B cell (primary cell): ENCODE data around the gene CNTNAP4. TPM values are rescaled to one million over a fixed set of nuclear protein-coding genes. Genes with fewer than 3 reads are reported as not detected.

Source experiments
- ATAC-seq: fragments of 200-7000 bp; cut with Tn5 transposase; one replicate; pipeline ENCODE4 v1.10.0; 2021; ENCODE audit warnings: low read depth, mild to moderate bottlenecking, moderate number of reproducible peaks, moderate library complexity
- CTCF ChIA-PET: fragments of 350-600 bp; sonication (Branson Sonifier 250); formaldehyde crosslinking; loops from one replicate; lab custom pipeline; 2021; ENCODE audit warnings: antibody characterized with exemption, inconsistent platforms; lab: Charles Lee
- POLR2A ChIA-PET: fragments of 350-600 bp; sonication (Branson Sonifier 250); formaldehyde crosslinking; loops from one replicate; lab custom pipeline; 2021; ENCODE audit warnings: antibody characterized with exemption; lab: Charles Lee
- DNase-seq: peaks from one replicate; pipeline ENCODE4 v3.0.0; 2013
- H2AFZ ChIP-seq: 2 replicates; pipeline ENCODE4 v1.6.1; 2012; ENCODE audit warnings: mild to moderate bottlenecking, low read depth, low read length; ENCODE audit not compliant: insufficient read depth, poor library complexity, severe bottlenecking
- H3K27ac ChIP-seq, 2 donors: 1 replicate in 1 of 2; 2 replicates in 1 of 2; pipeline ENCODE4 v1.5.1; 2012 to 2013; ENCODE audit warnings: low read length in 2 of 2, mild to moderate bottlenecking in 2 of 2, moderate library complexity in 1 of 2
- H3K27me3 ChIP-seq, 4 experiments: fragments of 200-600 bp in 1 of 4; sonication (generic) in 1 of 4; replicated peaks in 1 of 4; 1 replicate in 2 of 4; 2 replicates in 2 of 4; pipeline versions ENCODE4 v1.6.1 to v1.7.0; 2013 to 2016; ENCODE audit warnings: low read length in 3 of 4, mild to moderate bottlenecking in 2 of 4, mixed read lengths in 1 of 4, moderate library complexity in 1 of 4; ENCODE audit not compliant: insufficient read depth in 4 of 4, control insufficient read depth in 3 of 4; ENCODE audit errors: control extremely low read depth in 1 of 4
- H3K36me3 ChIP-seq, 2 experiments: replicated peaks in 1 of 2; 1 replicate in 1 of 2; 2 replicates in 1 of 2; pipeline versions ENCODE4 v1.6.1 to v1.7.1; 2013; ENCODE audit warnings: low read length in 1 of 2; ENCODE audit not compliant: insufficient read depth in 2 of 2, control insufficient read depth in 1 of 2; ENCODE audit errors: control extremely low read depth in 1 of 2, extremely low read depth in 1 of 2
- H3K4me1 ChIP-seq, 2 donors: fragments of 200-600 bp in 1 of 2; sonication (generic) in 1 of 2; 1 replicate in 1 of 2; 2 replicates in 1 of 2; pipeline versions ENCODE4 v1.5.1 to v1.6.1; 2013 to 2017; ENCODE audit warnings: low read length in 2 of 2; ENCODE audit not compliant: control insufficient read depth in 2 of 2, insufficient read depth in 2 of 2
- H3K4me2 ChIP-seq: replicated peaks from 2 replicates; pipeline ENCODE3; 2012; ENCODE audit warnings: mild to moderate bottlenecking, low read depth, low read length; ENCODE audit not compliant: poor library complexity, severe bottlenecking
- H3K4me3 ChIP-seq, 5 experiments: fragments of 200-600 bp in 1 of 5; sonication (generic) in 1 of 5; 1 replicate in 3 of 5; 2 replicates in 2 of 5; pipeline versions ENCODE4 v1.5.1 to v1.7.0; 2011 to 2016; ENCODE audit warnings: low read length in 4 of 5, mild to moderate bottlenecking in 4 of 5, low read depth in 2 of 5, control low read depth in 1 of 5, moderate library complexity in 1 of 5; ENCODE audit not compliant: insufficient read depth in 1 of 5; ENCODE audit errors: control extremely low read depth in 1 of 5, extremely low read depth in 1 of 5
- H3K79me2 ChIP-seq: fragments of 200-600 bp; sonication (generic); one replicate; pipeline ENCODE4 v1.6.0; 2016; ENCODE audit warnings: low read length; ENCODE audit not compliant: control insufficient read depth, insufficient read depth
- H3K9ac ChIP-seq: fragments of 200-600 bp; sonication (generic); 2 replicates; pipeline ENCODE4 v1.6.1; 2017; ENCODE audit warnings: mild to moderate bottlenecking, low read length, moderate library complexity
- H3K9me3 ChIP-seq, 3 donors: one replicate each; pipeline versions ENCODE4 v1.6.1 to v1.7.1; 2013; ENCODE audit warnings: low read length in 2 of 3; ENCODE audit not compliant: control insufficient read depth in 2 of 3, insufficient read depth in 1 of 3; ENCODE audit errors: control extremely low read depth in 1 of 3
- H4K20me1 ChIP-seq: 2 replicates; pipeline ENCODE4 v1.6.0; 2012; ENCODE audit warnings: mild to moderate bottlenecking, low read length; ENCODE audit not compliant: insufficient read depth, control insufficient read depth, poor library complexity, severe bottlenecking
- H3K27ac Mint-ChIP-seq: one replicate; pipeline ENCODE4 v1.8.0; 2021; ENCODE audit warnings: mixed read lengths
- H3K27me3 Mint-ChIP-seq: one replicate; pipeline ENCODE4 v1.8.0; 2021; ENCODE audit warnings: mixed read lengths
- H3K4me1 Mint-ChIP-seq: one replicate; pipeline ENCODE4 v1.8.0; 2021; ENCODE audit warnings: mixed read lengths
- H3K4me3 Mint-ChIP-seq: one replicate; pipeline ENCODE4 v1.8.0; 2021; ENCODE audit warnings: mixed read lengths
- H3K9me3 Mint-ChIP-seq: one replicate; pipeline ENCODE4 v1.8.0; 2022; ENCODE audit warnings: mixed read lengths; ENCODE audit not compliant: insufficient read depth
- EZH2 ChIP-seq: IDR thresholded peaks from 2 replicates; pipeline ENCODE4 v1.6.1; 2012; ENCODE audit warnings: borderline replicate concordance, low read depth, mild to moderate bottlenecking, moderate library complexity, low read length; ENCODE audit not compliant: insufficient read depth, poor library complexity, severe bottlenecking
- WGBS: methylation state at CpG from one replicate; pipeline ENCODE4 v1.1.5; 2013; ENCODE audit warnings: missing lambda C conversion rate; ENCODE audit not compliant: insufficient coverage; 5-methylcytosine and 5-hydroxymethylcytosine counted together
- intact Hi-C: fragments of 100-400 bp; cut with micrococcal nuclease; formaldehyde crosslinking; loops from one replicate; pipeline ENCODE4 v1.10.0; 2022
- polyA plus RNA-seq: library from polyadenylated mRNA; depleted of rRNA; stranded (reverse); fragments of >200 nt; gene quantifications from 2 replicates; pipeline ENCODE4 v1.2.3, GENCODE V29; 2012
- total RNA-seq, 2 donors: library from RNA; stranded (reverse); fragments of 120-200 nt in 1 of 2; gene quantifications; 1 replicate in 1 of 2; 2 replicates in 1 of 2; pipeline versions ENCODE4 v1.2.3 to v1.2.4, GENCODE V29; 2013 to 2022
- TF ChIP-seq, protein P1 (sequence below): fragments of 200-600 bp; IDR thresholded peaks from one replicate; pipeline ENCODE4 v1.8.0; 2022; ENCODE audit warnings: antibody characterized with exemption, mild to moderate bottlenecking

The CNTNAP4 gene
- total and polyA plus RNA-seq, 2 donors (not counting 1 experiment from before 2014, with no cell fraction given), result 0.06 TPM; not detected in 1

DNA sequence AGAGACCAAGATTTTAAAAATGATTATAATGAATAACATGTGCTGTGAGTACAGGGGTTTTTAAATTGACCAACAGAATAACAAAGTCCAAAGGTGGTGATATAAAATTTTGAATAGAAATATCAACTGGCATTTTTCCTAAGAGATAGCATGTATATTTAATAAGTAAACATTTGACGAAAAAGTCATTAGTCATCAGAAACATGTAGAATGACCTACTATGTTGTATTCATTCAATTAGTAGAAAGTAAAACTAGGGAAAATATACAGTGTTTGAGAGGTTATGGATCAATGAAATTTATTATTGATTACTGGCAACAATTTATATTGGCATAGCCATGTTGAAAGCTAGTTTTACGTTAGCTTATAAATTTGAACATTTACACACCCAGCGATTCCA is 30.6 kb upstream of the CNTNAP4 start:
- TF ChIP-seq EZH2, result no peak
- TF ChIP-seq, protein P1, sequence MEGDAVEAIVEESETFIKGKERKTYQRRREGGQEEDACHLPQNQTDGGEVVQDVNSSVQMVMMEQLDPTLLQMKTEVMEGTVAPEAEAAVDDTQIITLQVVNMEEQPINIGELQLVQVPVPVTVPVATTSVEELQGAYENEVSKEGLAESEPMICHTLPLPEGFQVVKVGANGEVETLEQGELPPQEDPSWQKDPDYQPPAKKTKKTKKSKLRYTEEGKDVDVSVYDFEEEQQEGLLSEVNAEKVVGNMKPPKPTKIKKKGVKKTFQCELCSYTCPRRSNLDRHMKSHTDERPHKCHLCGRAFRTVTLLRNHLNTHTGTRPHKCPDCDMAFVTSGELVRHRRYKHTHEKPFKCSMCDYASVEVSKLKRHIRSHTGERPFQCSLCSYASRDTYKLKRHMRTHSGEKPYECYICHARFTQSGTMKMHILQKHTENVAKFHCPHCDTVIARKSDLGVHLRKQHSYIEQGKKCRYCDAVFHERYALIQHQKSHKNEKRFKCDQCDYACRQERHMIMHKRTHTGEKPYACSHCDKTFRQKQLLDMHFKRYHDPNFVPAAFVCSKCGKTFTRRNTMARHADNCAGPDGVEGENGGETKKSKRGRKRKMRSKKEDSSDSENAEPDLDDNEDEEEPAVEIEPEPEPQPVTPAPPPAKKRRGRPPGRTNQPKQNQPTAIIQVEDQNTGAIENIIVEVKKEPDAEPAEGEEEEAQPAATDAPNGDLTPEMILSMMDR, result no peak
- Mint-ChIP-seq H3K27ac (no peak overlapping the region), H3K4me1 (no peaks in the 10 kb centered on the region), H3K27me3 (no peaks in the 10 kb centered on the region), H3K9me3 (peaks cover 3% of the 10 kb centered on the region), H3K4me3 (no peak overlapping the region)
- H3K4me3 ChIP-seq, result no peak overlapping the region
- ATAC-seq (no peak), DNase-seq (no peak)
- H3K9ac ChIP-seq, result no peak overlapping the region
- H3K27ac ChIP-seq, result no peak overlapping the region
- no peaks in the 10 kb centered on the region for H3K36me3 ChIP-seq
- H3K4me1 ChIP-seq, result no peaks in the 10 kb centered on the region
- no peak overlapping the region for H3K4me2 ChIP-seq
- H3K79me2 ChIP-seq, result no peaks in the 10 kb centered on the region
- H3K27me3 ChIP-seq, result no peaks in the 10 kb centered on the region
- POLR2A ChIA-PET, result no interaction called here
- H2AFZ ChIP-seq, result no peak overlapping the region
- H4K20me1 ChIP-seq, result no peaks in the 10 kb centered on the region
- no CpG with 5 or more reads among the region's 3 CpGs for WGBS
- CTCF ChIA-PET, result no interaction called here
- H3K9me3 ChIP-seq, result no peaks in the 10 kb centered on the region
- intact Hi-C loops, result no loop called here

DNA sequence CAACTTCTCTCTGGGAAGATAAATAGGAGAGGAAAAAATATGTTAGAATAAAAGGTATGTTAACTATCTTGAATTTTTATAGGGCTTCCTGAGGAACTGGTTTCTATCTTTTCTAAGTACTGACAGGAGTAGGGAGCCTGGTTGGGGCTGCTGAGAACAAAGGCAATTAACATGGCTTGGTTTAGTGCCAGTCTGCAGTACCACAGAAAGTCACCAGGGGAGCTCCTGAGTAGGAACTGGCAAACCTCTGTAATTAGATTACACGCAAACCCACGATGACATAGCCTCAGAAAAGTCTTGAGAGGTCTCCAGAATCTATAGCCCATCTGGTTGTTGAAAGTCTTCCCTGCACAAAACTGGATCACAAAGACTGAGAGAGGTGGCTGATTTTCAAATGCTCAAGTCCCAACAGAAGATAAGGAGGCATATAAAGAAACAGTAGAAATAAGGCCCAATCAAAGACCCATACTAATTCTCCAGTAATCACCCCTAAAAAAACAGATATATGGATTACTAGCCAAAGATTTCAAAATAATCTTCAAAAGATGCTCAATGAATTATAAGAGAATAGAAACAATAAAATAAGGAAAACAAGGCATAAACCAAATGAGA is 11.7 kb upstream of the CNTNAP4 start:
- peaks cover 7% of the 10 kb centered on the region for H3K9me3 Mint-ChIP-seq
- H4K20me1 ChIP-seq, result no peaks in the 10 kb centered on the region
- POLR2A ChIA-PET, result no interaction called here
- H3K27ac Mint-ChIP-seq, result no peak overlapping the region
- no peak overlapping the region for H3K4me3 Mint-ChIP-seq
- H3K4me1 Mint-ChIP-seq, result no peaks in the 10 kb centered on the region
- 80% methylated on average over 2 of the region's 2 CpGs for WGBS
- no peaks in the 10 kb centered on the region for H3K4me1 ChIP-seq
- TF ChIP-seq, protein P1, result no peak
- TF ChIP-seq EZH2, result no peak
- H3K9me3 ChIP-seq, result no peaks in the 10 kb centered on the region
- H3K36me3 ChIP-seq, result no peaks in the 10 kb centered on the region
- H3K4me2 ChIP-seq, result no peak overlapping the region
- H2AFZ ChIP-seq, result no peak overlapping the region
- H3K27me3 Mint-ChIP-seq, result no peaks in the 10 kb centered on the region
- no peaks in the 10 kb centered on the region for H3K79me2 ChIP-seq
- DNase-seq (no peak), ATAC-seq (no peak)
- no peak overlapping the region for H3K4me3 ChIP-seq
- no peak overlapping the region for H3K9ac ChIP-seq
- CTCF ChIA-PET, result no interaction called here
- intact Hi-C loops, result no loop called here
- H3K27ac ChIP-seq, result no peak overlapping the region
- no peaks in the 10 kb centered on the region for H3K27me3 ChIP-seq
